Ishikawa (cell line): ENCODE results near the gene ENO1.

Experiments used
- CEBPB ChIP-seq: IDR thresholded peaks from 2 replicates; pipeline ENCODE4 v1.6.1; 2012
- CREB1 ChIP-seq: IDR thresholded peaks from 2 replicates; pipeline ENCODE4 v1.6.1; 2012; ENCODE audit warnings: low read depth
- EGR1 ChIP-seq: IDR thresholded peaks from 2 replicates; pipeline ENCODE4 v1.6.1; 2012
- EP300 ChIP-seq: IDR thresholded peaks from 2 replicates; pipeline ENCODE4 v1.6.1; 2012; ENCODE audit warnings: borderline replicate concordance
- FOXM1 ChIP-seq: IDR thresholded peaks from 2 replicates; pipeline ENCODE4 v1.6.1; 2012; ENCODE audit warnings: low read depth, borderline replicate concordance
- MAX ChIP-seq: IDR thresholded peaks from 2 replicates; pipeline ENCODE4 v1.6.1; 2012
- REST ChIP-seq: IDR thresholded peaks from 2 replicates; pipeline ENCODE4 v1.6.1; 2012; ENCODE audit warnings: low read depth, mild to moderate bottlenecking
- TEAD4 ChIP-seq: IDR thresholded peaks from 2 replicates; pipeline ENCODE4 v1.6.1; 2012
- YY1 ChIP-seq: IDR thresholded peaks from 2 replicates; pipeline ENCODE4 v1.6.1; 2012; ENCODE audit warnings: low read depth
- ZBTB7A ChIP-seq: IDR thresholded peaks from 2 replicates; pipeline ENCODE4 v1.6.1; 2012; ENCODE audit warnings: low read depth

- TF ChIP-seq EP300, result no peak
- TF ChIP-seq REST, result no peak
- TF ChIP-seq CREB1, result no peak
- no peak for TF ChIP-seq MAX
- no peak for TF ChIP-seq YY1
- TF ChIP-seq CEBPB, result no peak
- no peak for TF ChIP-seq EGR1
- TF ChIP-seq TEAD4, result no peak
- no peak for TF ChIP-seq FOXM1
- no peak for TF ChIP-seq ZBTB7A
Observed at GRCh38 chr1:8816264-8816663, 62.2 kb downstream of the ENO1 start.
